Activated naive CD4-positive, alpha-beta T cell (primary cell): ENCODE results near the gene NPAS4.
"Not testable (repeated sequence)": the region's sequence is repeated elsewhere in the genome, so short reads cannot be mapped to it uniquely, and the experiment has no call there.

ENCODE experiments used
- DNase-seq, 4 experiments: peaks; one replicate each; lab custom pipeline; 2025; lab: John Stamatoyannopoulos, UW

The NPAS4 gene

DNA sequence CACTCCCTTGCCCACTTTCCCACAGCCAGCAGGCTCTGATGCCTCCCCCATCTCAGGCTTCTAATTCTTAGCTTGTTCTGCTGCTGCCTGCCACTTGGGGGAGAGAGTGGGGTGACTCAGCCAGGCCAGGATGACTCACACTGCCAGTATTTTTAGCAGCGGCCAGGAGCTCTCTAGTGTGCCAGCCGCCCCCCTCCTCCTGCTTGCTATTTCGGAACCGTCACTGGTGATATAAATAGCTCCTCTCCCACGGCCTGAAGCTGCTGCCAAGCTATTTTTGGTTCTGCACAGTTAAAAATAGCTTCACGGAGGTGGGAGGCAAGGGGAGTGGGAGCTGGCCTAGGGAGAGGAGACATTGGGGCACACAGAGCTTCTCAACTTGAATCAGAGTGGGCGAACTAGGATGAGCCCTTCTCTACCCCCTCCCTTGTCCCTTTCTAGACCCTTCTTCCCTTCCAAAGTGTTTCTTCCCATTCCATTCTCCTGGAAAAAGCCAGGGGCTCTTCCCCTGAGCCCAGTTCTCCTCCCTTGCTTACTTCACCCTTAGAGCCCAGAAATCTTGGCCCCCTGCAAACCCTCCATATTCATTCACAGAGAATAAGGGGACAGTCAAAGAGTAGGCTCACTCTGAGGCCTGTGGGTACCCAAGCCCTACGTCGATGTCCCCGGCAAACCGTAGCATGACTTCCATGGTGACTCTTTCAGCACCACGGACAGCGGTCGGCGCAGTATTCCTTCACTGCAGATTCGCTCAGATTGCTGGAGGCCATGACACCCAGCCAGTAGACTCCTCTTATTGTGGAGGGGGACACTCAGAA lies 2.5 kb upstream of the NPAS4 start:
- DNase-seq = peak in 3 of 4 experiments; percentile 22 to 34 (median 29)

DNA sequence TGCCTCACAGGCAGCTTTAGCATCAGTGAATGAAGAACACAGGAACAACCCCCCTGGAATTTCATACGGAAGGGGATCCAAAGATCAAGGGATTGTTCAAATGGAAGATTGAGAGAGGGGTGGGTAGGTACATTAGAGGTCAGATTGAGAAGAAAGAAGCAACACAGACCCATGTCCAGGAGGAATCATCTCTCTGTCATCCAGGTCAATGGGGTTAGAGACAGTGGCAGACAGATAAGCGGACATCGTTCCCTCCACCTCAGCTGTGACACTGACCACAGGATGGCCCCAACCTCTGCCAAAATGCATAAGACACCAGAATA lies 1.9 kb upstream of the NPAS4 start:
- DNase-seq = no peak

DNA sequence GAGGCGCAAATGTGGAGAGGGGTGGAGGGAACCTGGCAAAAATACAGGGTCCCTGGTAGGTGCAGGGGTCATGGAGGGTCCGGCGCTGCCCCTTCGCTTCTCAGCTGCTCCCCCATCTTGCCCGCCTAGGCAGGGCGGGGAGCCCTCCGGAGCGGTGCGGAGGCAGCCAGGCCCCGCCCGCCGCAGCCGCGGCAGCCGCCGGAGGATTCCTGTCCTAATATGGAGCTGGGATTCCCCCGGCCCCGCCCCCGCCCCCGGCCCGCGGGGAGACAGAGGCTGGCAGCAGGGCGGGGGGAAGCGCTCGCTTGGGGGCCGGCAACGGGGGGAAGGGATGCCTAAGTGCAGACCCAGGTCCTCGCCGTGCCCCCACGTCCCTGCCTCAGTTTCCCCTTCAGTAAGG lies 1.0 kb upstream of the NPAS4 start:
- no peak for DNase-seq

DNA sequence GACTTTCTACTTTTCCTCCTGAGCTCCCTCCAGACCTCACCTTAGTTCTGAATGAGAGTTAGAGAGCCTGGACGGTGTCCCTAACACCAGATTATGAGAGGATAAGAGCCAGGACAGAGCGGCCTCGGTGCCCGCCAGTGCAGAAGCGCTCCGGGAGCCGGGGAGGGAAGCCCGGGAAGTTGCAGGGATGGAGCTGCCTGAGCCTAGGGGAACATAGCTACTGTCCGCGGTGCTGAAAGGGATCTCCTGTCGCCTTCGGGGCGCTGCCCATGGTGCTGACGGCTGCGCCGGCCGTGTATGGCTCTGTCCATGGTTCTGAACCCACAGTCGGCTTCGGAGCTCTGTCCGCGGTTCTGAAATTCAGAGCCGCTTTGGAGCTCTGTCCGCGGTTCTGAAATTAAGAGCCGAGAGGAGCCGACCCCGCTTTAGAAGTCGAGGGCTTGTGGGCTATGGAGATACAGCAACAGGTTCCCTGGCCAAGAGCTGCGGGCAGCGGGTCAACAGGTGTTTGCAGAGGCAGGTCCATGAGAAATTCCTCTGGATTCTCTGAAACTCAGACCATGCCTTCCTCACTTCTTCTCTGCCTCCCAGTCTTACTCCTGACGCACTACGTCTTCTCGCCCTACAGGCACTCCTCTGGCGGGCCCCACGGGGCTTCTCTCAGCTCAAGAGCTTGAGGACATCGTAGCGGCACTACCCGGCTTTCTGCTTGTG lies 814 bp downstream of the NPAS4 start:
- peak; percentile 78 to 88 (median 86) for DNase-seq

DNA sequence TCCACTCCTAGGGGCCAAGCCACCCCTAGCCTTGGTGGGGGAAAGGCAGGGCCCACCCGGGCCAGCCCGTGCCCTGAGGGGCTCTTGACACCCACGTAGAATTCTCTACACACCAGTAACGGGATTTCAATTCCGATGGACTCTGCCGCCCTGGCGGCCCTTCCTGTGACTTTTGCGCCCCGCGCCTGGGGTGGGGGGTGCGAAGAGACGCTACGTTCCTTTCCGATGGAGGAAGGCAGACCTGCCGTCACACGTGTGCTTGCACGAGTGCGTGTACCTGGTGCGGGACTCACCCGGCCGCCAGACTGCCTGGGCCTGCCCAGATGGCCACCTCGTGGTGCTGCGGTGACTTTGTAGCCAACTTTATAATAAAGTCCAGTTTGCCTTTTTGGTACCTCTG lies 5.5 kb downstream of the NPAS4 start:
- DNase-seq = no peak

DNA sequence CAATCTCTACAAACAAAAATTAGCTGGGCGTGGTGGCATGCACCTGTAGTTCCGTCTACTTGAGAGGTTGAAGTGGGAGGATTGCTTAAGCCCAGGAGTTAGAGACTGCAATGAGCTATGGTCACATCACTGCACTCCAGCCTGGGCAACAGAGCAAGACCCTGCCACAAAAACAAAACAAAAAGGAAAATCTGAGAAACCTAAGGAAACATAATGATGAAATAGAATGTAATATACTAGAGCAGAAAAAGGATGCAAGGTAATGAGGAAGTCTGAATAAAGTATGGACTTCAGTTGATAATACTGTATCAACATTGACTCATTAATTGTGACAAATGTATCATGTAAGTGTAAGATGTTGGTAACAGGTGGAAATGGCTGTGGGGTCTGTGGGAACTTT lies 8.1 kb downstream of the NPAS4 start:
- no peak for DNase-seq

DNA sequence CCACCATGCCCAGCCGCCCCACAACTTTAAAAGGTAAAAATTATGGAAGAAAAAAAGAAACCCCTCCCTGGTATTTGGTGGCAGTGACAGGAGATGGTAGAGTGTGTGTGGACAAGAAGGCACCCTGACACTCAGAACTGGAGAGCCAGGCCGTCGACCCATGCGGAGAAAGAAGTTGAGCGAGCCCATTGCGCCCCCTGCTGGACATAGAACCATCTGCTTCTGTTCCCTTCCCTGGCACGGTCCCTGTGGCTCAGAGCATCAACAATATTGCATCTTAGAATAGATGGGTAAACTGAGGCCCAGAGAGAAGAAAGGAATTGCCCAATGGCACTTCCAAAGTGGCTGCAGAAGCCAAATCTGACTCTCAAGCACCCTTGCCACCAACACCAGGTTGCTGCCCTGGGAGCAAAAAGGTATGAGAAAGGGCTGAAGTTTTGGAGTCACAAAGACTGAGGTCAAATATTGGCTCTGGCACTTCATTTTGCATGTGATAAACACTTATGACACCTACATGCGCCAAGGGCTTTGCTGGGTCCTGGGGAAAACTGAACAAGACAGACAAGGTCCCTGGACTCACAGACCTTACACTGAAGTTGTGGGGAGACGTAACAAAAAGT lies 9.3 kb downstream of the NPAS4 start:
- DNase-seq = peak; percentile 47 to 61 (median 58)

DNA sequence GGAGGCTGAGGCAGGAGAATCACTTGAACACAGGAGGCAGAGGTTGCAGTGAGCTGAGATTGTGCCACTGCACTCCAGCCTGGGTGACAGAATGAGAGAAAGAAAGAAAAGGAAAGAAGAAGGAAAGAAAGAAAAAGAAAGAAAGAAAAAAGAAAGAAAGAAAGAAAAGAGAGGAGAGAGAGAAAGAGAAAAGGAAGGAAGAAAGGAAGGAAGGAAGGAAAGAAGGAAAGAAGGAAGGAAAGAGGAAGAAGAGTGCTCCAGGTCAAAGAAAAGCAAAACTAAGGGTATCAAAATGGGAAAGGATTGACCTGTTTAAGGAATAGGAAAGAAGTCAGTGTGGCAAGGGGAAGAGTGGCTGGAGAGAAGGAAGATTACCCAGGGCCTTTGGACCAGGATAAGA lies 10.5 kb downstream of the NPAS4 start:
- not testable (repeated sequence) for DNase-seq

- DNase-seq = not testable (repeated sequence)
These were observed 11.1 kb downstream of the NPAS4 start for GRCh38 chr11:66431871-66432329.

DNA sequence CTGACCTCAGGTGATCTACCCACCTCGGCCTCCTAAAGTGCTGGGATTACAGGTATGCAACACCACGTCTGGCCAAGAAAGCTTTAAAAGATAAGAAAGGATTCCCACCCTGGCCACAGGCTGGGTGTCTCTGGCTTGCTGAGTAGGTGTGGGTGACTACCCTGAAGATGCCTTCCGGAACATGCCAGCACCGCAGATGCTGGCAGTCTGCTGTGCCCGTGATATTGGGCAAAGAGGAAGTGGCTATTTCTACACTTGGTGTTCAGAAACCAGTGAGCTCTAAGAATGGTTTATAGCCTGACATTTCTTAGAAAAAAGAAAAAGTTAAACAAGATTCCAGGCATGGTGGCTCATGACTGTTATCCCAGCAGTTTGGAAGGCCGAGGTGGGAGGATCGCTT lies 11.8 kb downstream of the NPAS4 start:
- DNase-seq = no peak

DNA sequence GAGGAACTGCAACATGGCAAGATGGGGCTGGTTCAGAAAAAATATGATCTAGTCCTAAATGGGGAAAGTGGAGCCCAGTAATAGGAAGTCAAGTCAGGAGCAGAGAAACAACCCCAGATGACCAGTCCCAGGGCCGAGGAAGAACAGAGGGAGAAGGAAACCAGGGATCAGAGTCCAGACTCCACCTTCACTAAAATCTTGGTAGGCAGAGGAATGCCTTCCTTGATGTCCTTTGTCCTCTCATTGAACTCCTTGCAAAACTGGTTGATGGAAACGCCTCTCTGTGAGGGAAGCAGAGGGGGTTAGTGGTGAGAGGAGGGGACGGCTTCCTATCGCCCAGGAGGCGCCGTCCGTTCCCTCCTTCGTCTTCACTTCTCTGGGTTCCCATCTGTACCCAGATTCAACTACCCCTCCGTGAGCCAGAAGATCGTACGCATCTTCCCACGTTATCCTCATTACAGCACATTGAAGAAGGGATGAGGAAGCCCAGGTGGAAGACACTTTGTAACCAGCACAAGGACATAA lies 17.2 kb downstream of the NPAS4 start:
- no peak for DNase-seq

DNA sequence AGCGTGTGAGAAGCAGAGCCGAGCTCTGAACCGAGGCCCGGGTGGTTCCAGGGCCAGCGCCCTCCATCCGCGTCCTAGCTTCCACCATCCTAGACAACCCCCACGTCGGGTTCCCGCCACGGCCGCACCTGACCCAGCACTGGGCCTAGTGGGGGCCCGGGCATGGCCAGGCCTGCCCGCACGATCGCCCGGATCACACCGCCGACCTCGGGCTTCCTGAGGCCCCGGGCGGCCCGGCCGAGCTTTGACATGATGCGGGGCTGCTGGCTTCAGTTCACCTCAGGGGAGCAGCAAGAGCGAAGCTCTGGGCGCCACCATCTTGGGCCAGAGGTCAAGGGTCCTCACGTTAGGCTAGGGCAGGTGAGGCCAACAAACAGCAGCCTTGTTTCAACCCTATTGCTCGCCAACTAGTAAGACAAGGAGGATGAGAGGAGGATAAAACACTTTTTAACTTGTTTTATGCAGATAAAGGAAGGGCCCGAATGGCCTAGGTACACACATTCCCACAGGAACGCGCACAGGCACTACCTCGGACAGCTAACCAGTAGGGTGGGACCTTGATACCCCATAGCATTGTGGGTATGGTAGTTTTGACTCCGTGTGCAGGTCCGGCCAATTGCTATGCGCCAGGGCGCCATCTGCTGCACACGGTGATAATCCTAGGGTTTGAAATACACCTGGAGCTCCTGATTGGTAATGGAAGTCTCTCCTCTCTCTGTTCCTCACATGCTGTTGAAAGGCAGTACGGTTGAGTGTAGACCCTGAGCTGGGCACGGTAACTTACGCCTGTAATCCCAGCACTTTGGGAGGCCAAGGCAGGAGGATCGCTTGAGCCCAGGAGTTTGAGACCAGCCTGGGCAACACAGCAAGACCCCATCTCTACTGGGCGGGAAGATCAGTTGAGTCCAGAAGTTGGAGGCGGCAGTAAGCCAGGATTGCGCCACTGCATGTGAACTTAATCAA lies 17.9 kb downstream of the NPAS4 start, which contains the start of gene MRPL11:
Gene MRPL11 (minus strand): TSS at position 345 of the 963 bp plus-strand sequence. CDS start 94 bp downstream, at position 251.
- DNase-seq = peak; percentile 59 to 84 (median 72)

GRCh38 chr11:66440101-66440939 lies 19.5 kb downstream of the NPAS4 start:
- DNase-seq = not testable (repeated sequence)

- not testable (repeated sequence) for DNase-seq
These were observed 20.1 kb downstream of the NPAS4 start for GRCh38 chr11:66440940-66441282.

GRCh38 chr11:66443602-66444001 lies 22.8 kb downstream of the NPAS4 start:
- no peak for DNase-seq

DNA sequence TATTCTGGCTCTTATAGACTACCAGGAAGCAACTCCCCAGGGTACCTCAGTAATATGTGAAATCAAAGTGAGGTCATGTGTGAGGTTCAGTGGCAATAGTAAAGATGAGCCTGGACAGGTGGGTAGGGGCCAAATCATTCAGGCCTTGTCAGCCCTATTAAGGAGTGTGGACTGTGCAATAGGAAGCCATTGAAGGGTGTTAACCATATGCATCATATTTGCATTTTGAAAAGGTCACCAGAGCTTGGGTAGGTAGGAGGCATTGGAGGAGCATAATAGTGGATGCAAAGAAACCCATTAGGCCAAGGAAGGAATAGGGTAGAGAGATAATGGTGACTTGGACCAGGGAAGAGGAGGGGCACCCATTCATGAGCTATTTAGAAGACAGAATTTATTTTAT lies 26.2 kb downstream of the NPAS4 start:
- no peak for DNase-seq

DNA sequence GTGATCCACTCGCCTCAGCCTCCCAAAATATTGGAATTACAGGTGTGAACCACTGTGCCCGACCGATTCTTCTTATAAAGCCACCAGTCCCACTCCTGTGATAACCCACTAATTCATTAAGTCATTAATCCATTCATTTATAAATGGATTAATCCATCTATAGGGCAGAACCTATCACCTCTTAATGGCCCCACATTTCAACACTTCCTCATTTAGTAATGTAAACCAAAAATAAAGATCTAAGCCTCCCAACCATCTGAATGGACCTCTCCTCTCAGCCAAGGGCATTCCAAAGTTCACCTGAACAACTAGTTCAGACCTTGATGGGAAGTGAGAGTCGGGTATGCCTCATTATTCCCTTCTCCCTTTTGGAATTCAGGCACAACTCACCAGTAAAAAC lies 27.7 kb downstream of the NPAS4 start:
- DNase-seq = no peak

GRCh38 chr11:66450560-66450959 lies 29.7 kb downstream of the NPAS4 start:
- DNase-seq = no peak

- no peak for DNase-seq
These were observed 30.8 kb downstream of the NPAS4 start for GRCh38 chr11:66451663-66452062.

DNA sequence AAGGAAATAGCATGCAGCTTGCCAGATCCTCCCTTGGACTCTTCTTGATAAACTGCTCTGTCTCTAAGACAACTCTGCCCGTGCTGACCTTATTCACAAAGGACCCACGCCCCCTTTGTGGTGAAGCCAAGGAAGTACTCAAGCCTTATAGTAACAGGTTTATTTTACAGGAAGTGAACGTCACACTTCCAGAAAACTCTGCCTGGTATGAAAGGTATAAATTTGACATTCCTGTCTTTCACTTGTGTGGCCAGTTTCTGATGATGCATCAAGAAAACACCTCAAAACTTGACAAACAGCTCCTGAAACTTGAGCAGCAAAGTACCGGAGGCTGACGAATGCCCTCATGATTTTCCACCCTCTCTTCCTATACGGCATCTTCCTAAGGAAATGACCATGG lies 33.4 kb downstream of the NPAS4 start:
- DNase-seq = no peak

DNA sequence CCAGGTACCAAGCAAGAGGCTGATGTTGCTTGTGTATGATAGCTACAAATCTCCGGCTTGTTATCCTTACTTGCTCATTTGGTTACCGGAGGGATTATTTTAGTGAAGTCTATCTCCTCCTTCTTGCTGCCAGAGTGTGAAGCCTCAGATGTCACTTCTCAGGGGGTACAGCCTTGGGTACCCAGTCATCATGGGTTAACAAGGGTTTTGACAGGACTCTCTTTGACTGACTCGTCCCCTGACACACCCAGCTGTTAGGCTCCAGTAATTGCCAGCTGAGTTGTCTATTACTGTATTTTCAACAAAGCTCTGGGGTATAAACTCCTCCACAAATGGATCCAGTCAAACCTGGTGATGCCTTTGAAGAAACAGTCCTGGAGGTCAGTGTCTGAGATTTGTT lies 34.0 kb downstream of the NPAS4 start:
- DNase-seq = no peak
